B cell (primary cell): ENCODE data around the gene CADM1. TPM values are rescaled to one million over a fixed set of nuclear protein-coding genes. Genes with fewer than 3 reads are reported as not detected.

Experiments used
- ATAC-seq: fragments of 200-7000 bp; cut with Tn5 transposase; one replicate; pipeline ENCODE4 v1.10.0; 2021; ENCODE audit warnings: low read depth, mild to moderate bottlenecking, moderate number of reproducible peaks, moderate library complexity
- CTCF ChIA-PET: fragments of 350-600 bp; sonication (Branson Sonifier 250); formaldehyde crosslinking; loops from one replicate; lab custom pipeline; 2021; ENCODE audit warnings: antibody characterized with exemption, inconsistent platforms; lab: Charles Lee
- POLR2A ChIA-PET: fragments of 350-600 bp; sonication (Branson Sonifier 250); formaldehyde crosslinking; loops from one replicate; lab custom pipeline; 2021; ENCODE audit warnings: antibody characterized with exemption; lab: Charles Lee
- DNase-seq: peaks from one replicate; pipeline ENCODE4 v3.0.0; 2013
- H2AFZ ChIP-seq: 2 replicates; pipeline ENCODE4 v1.6.1; 2012; ENCODE audit warnings: mild to moderate bottlenecking, low read depth, low read length; ENCODE audit not compliant: insufficient read depth, poor library complexity, severe bottlenecking
- H3K27ac ChIP-seq, 2 donors: 1 replicate in 1 of 2; 2 replicates in 1 of 2; pipeline ENCODE4 v1.5.1; 2012 to 2013; ENCODE audit warnings: low read length in 2 of 2, mild to moderate bottlenecking in 2 of 2, moderate library complexity in 1 of 2
- H3K27me3 ChIP-seq, 4 experiments: fragments of 200-600 bp in 1 of 4; sonication (generic) in 1 of 4; replicated peaks in 1 of 4; 1 replicate in 2 of 4; 2 replicates in 2 of 4; pipeline versions ENCODE4 v1.6.1 to v1.7.0; 2013 to 2016; ENCODE audit warnings: low read length in 3 of 4, mild to moderate bottlenecking in 2 of 4, mixed read lengths in 1 of 4, moderate library complexity in 1 of 4; ENCODE audit not compliant: insufficient read depth in 4 of 4, control insufficient read depth in 3 of 4; ENCODE audit errors: control extremely low read depth in 1 of 4
- H3K36me3 ChIP-seq, 2 experiments: replicated peaks in 1 of 2; 1 replicate in 1 of 2; 2 replicates in 1 of 2; pipeline versions ENCODE4 v1.6.1 to v1.7.1; 2013; ENCODE audit warnings: low read length in 1 of 2; ENCODE audit not compliant: insufficient read depth in 2 of 2, control insufficient read depth in 1 of 2; ENCODE audit errors: control extremely low read depth in 1 of 2, extremely low read depth in 1 of 2
- H3K4me1 ChIP-seq, 2 donors: fragments of 200-600 bp in 1 of 2; sonication (generic) in 1 of 2; 1 replicate in 1 of 2; 2 replicates in 1 of 2; pipeline versions ENCODE4 v1.5.1 to v1.6.1; 2013 to 2017; ENCODE audit warnings: low read length in 2 of 2; ENCODE audit not compliant: control insufficient read depth in 2 of 2, insufficient read depth in 2 of 2
- H3K4me2 ChIP-seq: replicated peaks from 2 replicates; pipeline ENCODE3; 2012; ENCODE audit warnings: mild to moderate bottlenecking, low read depth, low read length; ENCODE audit not compliant: poor library complexity, severe bottlenecking
- H3K4me3 ChIP-seq, 5 experiments: fragments of 200-600 bp in 1 of 5; sonication (generic) in 1 of 5; 1 replicate in 3 of 5; 2 replicates in 2 of 5; pipeline versions ENCODE4 v1.5.1 to v1.7.0; 2011 to 2016; ENCODE audit warnings: low read length in 4 of 5, mild to moderate bottlenecking in 4 of 5, low read depth in 2 of 5, control low read depth in 1 of 5, moderate library complexity in 1 of 5; ENCODE audit not compliant: insufficient read depth in 1 of 5; ENCODE audit errors: control extremely low read depth in 1 of 5, extremely low read depth in 1 of 5
- H3K79me2 ChIP-seq: fragments of 200-600 bp; sonication (generic); one replicate; pipeline ENCODE4 v1.6.0; 2016; ENCODE audit warnings: low read length; ENCODE audit not compliant: control insufficient read depth, insufficient read depth
- H3K9ac ChIP-seq: fragments of 200-600 bp; sonication (generic); 2 replicates; pipeline ENCODE4 v1.6.1; 2017; ENCODE audit warnings: mild to moderate bottlenecking, low read length, moderate library complexity
- H3K9me3 ChIP-seq, 3 donors: one replicate each; pipeline versions ENCODE4 v1.6.1 to v1.7.1; 2013; ENCODE audit warnings: low read length in 2 of 3; ENCODE audit not compliant: control insufficient read depth in 2 of 3, insufficient read depth in 1 of 3; ENCODE audit errors: control extremely low read depth in 1 of 3
- H4K20me1 ChIP-seq: 2 replicates; pipeline ENCODE4 v1.6.0; 2012; ENCODE audit warnings: mild to moderate bottlenecking, low read length; ENCODE audit not compliant: insufficient read depth, control insufficient read depth, poor library complexity, severe bottlenecking
- H3K27ac Mint-ChIP-seq: one replicate; pipeline ENCODE4 v1.8.0; 2021; ENCODE audit warnings: mixed read lengths
- H3K27me3 Mint-ChIP-seq: one replicate; pipeline ENCODE4 v1.8.0; 2021; ENCODE audit warnings: mixed read lengths
- H3K4me1 Mint-ChIP-seq: one replicate; pipeline ENCODE4 v1.8.0; 2021; ENCODE audit warnings: mixed read lengths
- H3K4me3 Mint-ChIP-seq: one replicate; pipeline ENCODE4 v1.8.0; 2021; ENCODE audit warnings: mixed read lengths
- H3K9me3 Mint-ChIP-seq: one replicate; pipeline ENCODE4 v1.8.0; 2022; ENCODE audit warnings: mixed read lengths; ENCODE audit not compliant: insufficient read depth
- CTCF ChIP-seq: fragments of 200-600 bp; IDR thresholded peaks from one replicate; pipeline ENCODE4 v1.8.0; 2022; ENCODE audit warnings: antibody characterized with exemption, mild to moderate bottlenecking
- EZH2 ChIP-seq: IDR thresholded peaks from 2 replicates; pipeline ENCODE4 v1.6.1; 2012; ENCODE audit warnings: borderline replicate concordance, low read depth, mild to moderate bottlenecking, moderate library complexity, low read length; ENCODE audit not compliant: insufficient read depth, poor library complexity, severe bottlenecking
- WGBS: methylation state at CpG from one replicate; pipeline ENCODE4 v1.1.5; 2013; ENCODE audit warnings: missing lambda C conversion rate; ENCODE audit not compliant: insufficient coverage; 5-methylcytosine and 5-hydroxymethylcytosine counted together
- intact Hi-C: fragments of 100-400 bp; cut with micrococcal nuclease; formaldehyde crosslinking; loops from one replicate; pipeline ENCODE4 v1.10.0; 2022
- polyA plus RNA-seq: library from polyadenylated mRNA; depleted of rRNA; stranded (reverse); fragments of >200 nt; gene quantifications from 2 replicates; pipeline ENCODE4 v1.2.3, GENCODE V29; 2012
- total RNA-seq, 2 donors: library from RNA; stranded (reverse); fragments of 120-200 nt in 1 of 2; gene quantifications; 1 replicate in 1 of 2; 2 replicates in 1 of 2; pipeline versions ENCODE4 v1.2.3 to v1.2.4, GENCODE V29; 2013 to 2022

The CADM1 gene
- total and polyA plus RNA-seq, 2 donors (not counting 1 experiment from before 2014, with no cell fraction given), result 0.43 to 0.49 TPM

GRCh38 chr11:115498354-115498753 is 5.9 kb downstream of the CADM1 start:
- Histone ChIP-seq H3K4me1 (peaks cover 2 to 12% of the 10 kb centered on the region in 2 donors), H3K9ac (no peak overlapping the region), H3K79me2 (no peaks in the 10 kb centered on the region), H3K27ac (no peak overlapping the region), H3K4me3 (no peak overlapping the region), H3K36me3 (no peaks in the 10 kb centered on the region), H3K4me2 (no peak overlapping the region), H4K20me1 (no peaks in the 10 kb centered on the region), H3K9me3 (peaks cover 0 to 8% (median 2%) of the 10 kb centered on the region in 3 donors), H2AFZ (no peak overlapping the region), H3K27me3 (peaks cover 0 to 29% (median 24%) of the 10 kb centered on the region in 4 experiments)
- ATAC-seq, result no peak
- Mint-ChIP-seq H3K27ac (no peak overlapping the region), H3K4me3 (no peak overlapping the region), H3K27me3 (peaks cover 20% of the 10 kb centered on the region), H3K4me1 (no peaks in the 10 kb centered on the region), H3K9me3 (no peaks in the 10 kb centered on the region)
- no peak for DNase-seq
- WGBS, result 90% methylated on average over 6 of the region's 9 CpGs
- ChIA-PET POLR2A (no interaction called here), CTCF (interaction anchor here (0.7 kb wide), 1 partner anchor 35 kb away, joined by 4 read pairs; no protein-coding TSS in a partner anchor)
- intact Hi-C loops, result no loop called here
- TF ChIP-seq CTCF, result no peak
- TF ChIP-seq EZH2, result no peak

GRCh38 chr11:115497303-115497702 is 6.9 kb downstream of the CADM1 start:
- Histone ChIP-seq H3K9me3 (peaks cover 0 to 2% (median 0%) of the 10 kb centered on the region in 3 donors), H3K4me1 (peaks cover 0 to 5% of the 10 kb centered on the region in 2 donors), H4K20me1 (no peaks in the 10 kb centered on the region), H3K36me3 (no peaks in the 10 kb centered on the region), H3K9ac (no peak overlapping the region), H3K4me2 (no peak overlapping the region), H3K27ac (no peak overlapping the region), H3K4me3 (no peak overlapping the region), H2AFZ (no peak overlapping the region), H3K27me3 (peaks cover 0 to 27% (median 20%) of the 10 kb centered on the region in 4 experiments), H3K79me2 (no peaks in the 10 kb centered on the region)
- intact Hi-C loops, result no loop called here
- no peak overlapping the region for H3K4me3 Mint-ChIP-seq
- TF ChIP-seq CTCF, result no peak
- TF ChIP-seq EZH2, result no peak
- no peaks in the 10 kb centered on the region for H3K4me1 Mint-ChIP-seq
- H3K27ac Mint-ChIP-seq, result no peak overlapping the region
- H3K9me3 Mint-ChIP-seq, result no peaks in the 10 kb centered on the region
- 83% methylated on average over 1 of the region's 2 CpGs for WGBS
- DNase-seq, result no peak
- H3K27me3 Mint-ChIP-seq, result peaks cover 24% of the 10 kb centered on the region
- no peak for ATAC-seq
- ChIA-PET POLR2A (no interaction called here), CTCF (no interaction called here)
